Measurements from ENCODE around the gene MOB3C. TPM values are rescaled to one million over a fixed set of nuclear protein-coding genes. Genes with fewer than 3 reads are reported as not detected.

MOB3C gene
- total RNA-seq, 8 experiments from 2014 or later: 0.60 to 11.3 (median 4.8) TPM

GRCh38 chr1:46650491-46650890, 33.9 kb upstream of the MOB3C start:
- no peak for ATAC-seq (replicated peaks in 6 of 8)
- WGBS, 10 experiments: 76 to 100% (median 98%) methylated on average over 2 to 3 of the region's 3 CpGs
- in situ Hi-C loops (cut with MboI; ENCODE audit: low pct_unique_long_range_greater_than_20kb in 2 of 9, low sequenced_read_pairs in 9 of 9, unreplicated experiment in 9 of 9): no loop called here
- H3K4me1 ChIP-seq (replicated peaks in 1 of 2): no peaks in the 10 kb centered on the region
- H3K27ac ChIP-seq: no peak overlapping the region
- H3K4me3 ChIP-seq: no peak overlapping the region

GRCh38 chr1:46649764-46650163, 33.2 kb upstream of the MOB3C start:
- ATAC-seq (replicated peaks in 6 of 8): no peak
- in situ Hi-C loops (cut with MboI; ENCODE audit: low pct_unique_long_range_greater_than_20kb in 2 of 9, low sequenced_read_pairs in 9 of 9, unreplicated experiment in 9 of 9): no loop called here
- no peak overlapping the region for H3K27ac ChIP-seq
- H3K4me3 ChIP-seq: no peak overlapping the region
- H3K4me1 ChIP-seq (replicated peaks in 1 of 2): no peaks in the 10 kb centered on the region
- WGBS, 10 experiments: 80 to 100% (median 100%) methylated on average over 1 to 2 of the region's 2 CpGs; no CpG with 5 or more reads in 2 of the 10 experiments

- H3K4me1 ChIP-seq (replicated peaks in 1 of 2): no peaks in the 10 kb centered on the region
- H3K27ac ChIP-seq: no peak overlapping the region
- 93 to 100% (median 100%) methylated on average over 2 to 3 of the region's 3 CpGs; no CpG with 5 or more reads in 1 of the 10 experiments for WGBS, 10 experiments
- in situ Hi-C loops (cut with MboI; ENCODE audit: low pct_unique_long_range_greater_than_20kb in 2 of 9, low sequenced_read_pairs in 9 of 9, unreplicated experiment in 9 of 9): no loop called here
- ATAC-seq (replicated peaks in 6 of 8): no peak
- no peak overlapping the region for H3K4me3 ChIP-seq
Observed at GRCh38 chr1:46647611-46648010, 31.0 kb upstream of the MOB3C start.

- no peak overlapping the region for H3K27ac ChIP-seq
- 52 to 100% (median 100%) methylated on average over 1 to 2 of the region's 2 CpGs; no CpG with 5 or more reads in 2 of the 10 experiments for whole genome bisulfite sequencing, 10 experiments
- in situ Hi-C loops (cut with MboI; ENCODE audit: low pct_unique_long_range_greater_than_20kb in 2 of 9, low sequenced_read_pairs in 9 of 9, unreplicated experiment in 9 of 9): no loop called here
- no peak overlapping the region for H3K4me3 ChIP-seq
- no peaks in the 10 kb centered on the region for H3K4me1 ChIP-seq (replicated peaks in 1 of 2)
- no peak for ATAC-seq (replicated peaks in 6 of 8)
Observed at GRCh38 chr1:46646844-46647243, 30.2 kb upstream of the MOB3C start.

DNA sequence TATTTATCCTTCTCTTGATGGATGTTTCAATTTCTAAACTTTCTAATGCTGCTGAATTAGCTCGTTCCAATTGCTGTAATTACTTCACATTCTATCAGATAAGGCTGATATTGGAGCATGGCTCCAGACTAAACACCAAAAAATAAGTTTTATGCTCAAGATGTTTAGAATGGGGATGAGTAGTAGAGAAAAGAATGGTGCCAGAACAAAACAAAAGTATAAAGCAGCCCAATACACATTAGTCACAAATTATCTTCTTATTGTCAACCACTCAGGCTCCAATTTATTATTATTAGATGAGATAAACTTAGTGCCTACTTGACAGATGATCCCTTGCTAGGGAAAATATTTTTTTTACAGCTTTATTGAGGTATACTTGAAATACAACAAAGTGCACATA, 29.7 kb upstream of the MOB3C start:
- H3K4me1 ChIP-seq (replicated peaks in 1 of 2): no peaks in the 10 kb centered on the region
- ATAC-seq (replicated peaks in 6 of 8): no peak
- in situ Hi-C loops (cut with MboI; ENCODE audit: low pct_unique_long_range_greater_than_20kb in 2 of 9, low sequenced_read_pairs in 9 of 9, unreplicated experiment in 9 of 9): no loop called here
- WGBS, 10 experiments: 0 to 100% (median 90%) methylated on average over 1 of the region's 1 CpG; no CpG with 5 or more reads in 1 of the 10 experiments
- no peak overlapping the region for H3K27ac ChIP-seq
- H3K4me3 ChIP-seq: no peak overlapping the region

GRCh38 chr1:46645815-46646214, 29.2 kb upstream of the MOB3C start:
- no peak for ATAC-seq (replicated peaks in 6 of 8)
- in situ Hi-C loops (cut with MboI; ENCODE audit: low pct_unique_long_range_greater_than_20kb in 2 of 9, low sequenced_read_pairs in 9 of 9, unreplicated experiment in 9 of 9): no loop called here
- WGBS, 10 experiments: 73 to 100% (median 90%) methylated on average over 1 to 4 of the region's 4 CpGs
- H3K27ac ChIP-seq: no peak overlapping the region
- H3K4me3 ChIP-seq: no peak overlapping the region
- no peaks in the 10 kb centered on the region for H3K4me1 ChIP-seq (replicated peaks in 1 of 2)

DNA sequence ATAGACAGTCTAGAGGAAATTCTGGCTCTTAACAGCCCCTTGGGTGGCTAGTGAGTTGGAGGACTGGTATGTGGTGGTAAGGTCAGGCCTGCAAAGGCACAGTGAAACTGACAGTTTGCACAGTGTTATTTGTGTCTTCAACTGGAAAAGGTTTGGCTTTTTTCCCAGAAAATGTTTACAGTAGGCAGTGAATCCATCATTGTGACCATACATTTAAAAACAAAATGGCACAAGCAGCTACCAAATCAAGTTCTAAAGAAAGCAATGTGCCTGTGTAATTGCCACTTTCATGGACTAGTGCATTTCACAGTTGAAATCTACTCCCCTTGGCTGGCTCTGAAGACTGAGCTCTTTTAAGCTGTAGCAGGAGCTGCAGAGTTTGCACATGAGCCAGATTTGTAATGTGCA, 26.8 kb upstream of the MOB3C start:
- Histone ChIP-seq H3K4me1 (replicated peaks in 1 of 2) (no peaks in the 10 kb centered on the region), H3K4me3 (no peak overlapping the region), H3K27ac (no peak overlapping the region)
- peak in 3 of 8 experiments; percentile 76 to 98 (median 86) for ATAC-seq (replicated peaks in 6 of 8)
- in situ Hi-C loops (cut with MboI; ENCODE audit: low pct_unique_long_range_greater_than_20kb in 2 of 9, low sequenced_read_pairs in 9 of 9, unreplicated experiment in 9 of 9): no loop called here

DNA sequence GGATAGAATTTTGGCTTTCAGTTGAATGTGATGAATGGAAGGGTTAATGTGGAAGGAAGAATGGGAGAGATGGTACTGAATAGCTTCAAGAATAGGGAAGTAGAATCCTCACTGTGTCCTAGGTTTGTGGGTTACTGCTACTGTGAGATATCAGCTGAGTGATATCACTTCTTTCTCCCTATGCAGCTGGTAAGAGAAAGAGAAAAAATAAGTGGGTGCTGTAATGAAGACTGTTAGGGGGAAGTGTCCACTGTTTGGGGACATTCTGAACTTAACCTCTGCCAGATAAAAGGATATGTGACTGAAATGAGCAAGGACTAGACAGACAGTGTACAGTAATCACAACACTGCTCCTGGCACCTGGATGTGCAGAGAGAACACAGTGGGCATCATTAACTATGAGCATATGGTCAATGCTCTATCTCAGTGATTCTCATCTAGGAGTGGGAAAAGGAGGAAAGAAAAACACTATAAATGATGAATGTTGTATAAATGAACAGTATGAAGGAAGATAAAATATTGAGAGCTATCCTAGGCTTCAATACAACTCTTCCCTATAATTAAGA, 25.6 kb upstream of the MOB3C start:
- Histone ChIP-seq H3K4me1 (replicated peaks in 1 of 2) (no peaks in the 10 kb centered on the region), H3K4me3 (no peak overlapping the region), H3K27ac (no peak overlapping the region)
- no peak for ATAC-seq (replicated peaks in 6 of 8)
- in situ Hi-C loops (cut with MboI; ENCODE audit: low pct_unique_long_range_greater_than_20kb in 2 of 9, low sequenced_read_pairs in 9 of 9, unreplicated experiment in 9 of 9): no loop called here

GRCh38 chr1:46639547-46639946, 22.9 kb upstream of the MOB3C start:
- WGBS, 10 experiments: 75 to 100% (median 96%) methylated on average over 1 of the region's 1 CpG; no CpG with 5 or more reads in 4 of the 10 experiments
- Histone ChIP-seq H3K4me3 (no peak overlapping the region), H3K27ac (no peak overlapping the region), H3K4me1 (replicated peaks in 1 of 2) (no peaks in the 10 kb centered on the region)
- in situ Hi-C loops (cut with MboI; ENCODE audit: low pct_unique_long_range_greater_than_20kb in 2 of 9, low sequenced_read_pairs in 9 of 9, unreplicated experiment in 9 of 9): no loop called here
- ATAC-seq (replicated peaks in 6 of 8): no peak

DNA sequence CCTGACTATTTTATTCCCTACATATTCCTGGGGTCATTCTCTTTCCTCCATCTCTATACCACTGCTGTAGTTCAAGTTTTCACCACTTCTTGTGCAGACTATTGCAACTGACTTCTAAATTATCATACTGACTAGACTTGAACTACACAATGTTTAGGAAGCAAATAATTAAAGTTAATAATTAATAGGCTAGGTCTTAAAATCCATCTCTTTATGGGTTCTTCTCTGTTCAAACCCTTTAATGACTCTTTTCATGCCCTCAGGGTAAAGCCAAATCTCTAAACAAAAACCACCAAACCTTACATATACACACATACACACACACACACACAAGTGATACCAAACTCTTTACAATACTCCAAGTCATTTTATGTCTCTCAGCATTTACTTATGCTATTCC, 22.3 kb upstream of the MOB3C start:
- Histone ChIP-seq H3K27ac (no peak overlapping the region), H3K4me1 (replicated peaks in 1 of 2) (no peaks in the 10 kb centered on the region), H3K4me3 (no peak overlapping the region)
- no peak for ATAC-seq (replicated peaks in 6 of 8)
- in situ Hi-C loops (cut with MboI; ENCODE audit: low pct_unique_long_range_greater_than_20kb in 2 of 9, low sequenced_read_pairs in 9 of 9, unreplicated experiment in 9 of 9): no loop called here

DNA sequence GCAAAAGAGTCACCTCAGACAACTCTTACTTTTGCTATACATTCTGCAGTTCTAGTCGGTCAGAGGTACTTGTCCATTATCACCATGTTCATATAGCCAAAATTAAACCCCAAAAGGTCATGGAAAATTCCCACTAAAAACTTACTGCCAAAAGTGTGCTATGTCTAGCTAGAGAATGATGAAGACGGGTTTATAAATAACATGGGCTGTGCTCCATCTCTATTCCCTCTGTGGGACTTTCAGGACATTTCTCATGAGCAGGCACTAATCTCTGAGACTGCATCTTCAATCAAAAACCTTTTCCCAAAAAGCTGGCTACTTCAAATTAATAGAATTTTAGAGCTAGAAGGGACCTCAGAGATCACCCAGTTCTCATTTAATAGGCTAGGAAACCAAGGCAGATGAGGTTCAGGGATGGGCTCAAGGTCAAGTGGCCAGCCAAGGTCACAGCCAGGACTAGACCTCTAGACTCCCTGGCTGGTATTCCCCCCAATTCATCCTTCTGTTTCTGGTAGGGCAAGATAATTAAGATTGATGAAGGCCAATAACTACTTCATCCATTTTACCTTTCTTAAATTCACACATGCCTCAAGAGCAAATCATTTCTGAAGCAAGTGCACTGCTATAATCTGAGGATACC, 21.0 kb upstream of the MOB3C start:
- WGBS, 10 experiments: 42 to 100% (median 50%) methylated on average over 1 to 2 of the region's 2 CpGs; no CpG with 5 or more reads in 3 of the 10 experiments
- H3K4me1 ChIP-seq (replicated peaks in 1 of 2): no peaks in the 10 kb centered on the region
- H3K27ac ChIP-seq: no peak overlapping the region
- no peak for ATAC-seq (replicated peaks in 6 of 8)
- H3K4me3 ChIP-seq: no peak overlapping the region
- in situ Hi-C loops (cut with MboI; ENCODE audit: low pct_unique_long_range_greater_than_20kb in 2 of 9, low sequenced_read_pairs in 9 of 9, unreplicated experiment in 9 of 9): no loop called here

- in situ Hi-C loops (cut with MboI; ENCODE audit: low pct_unique_long_range_greater_than_20kb in 2 of 9, low sequenced_read_pairs in 9 of 9, unreplicated experiment in 9 of 9): no loop called here
- no peaks in the 10 kb centered on the region for H3K4me1 ChIP-seq (replicated peaks in 1 of 2)
- H3K27ac ChIP-seq: no peak overlapping the region
- no peak for ATAC-seq (replicated peaks in 6 of 8)
- no peak overlapping the region for H3K4me3 ChIP-seq
- 80 to 100% (median 95%) methylated on average over 1 to 2 of the region's 2 CpGs for WGBS, 10 experiments
Observed at GRCh38 chr1:46635205-46635604, 18.6 kb upstream of the MOB3C start.

DNA sequence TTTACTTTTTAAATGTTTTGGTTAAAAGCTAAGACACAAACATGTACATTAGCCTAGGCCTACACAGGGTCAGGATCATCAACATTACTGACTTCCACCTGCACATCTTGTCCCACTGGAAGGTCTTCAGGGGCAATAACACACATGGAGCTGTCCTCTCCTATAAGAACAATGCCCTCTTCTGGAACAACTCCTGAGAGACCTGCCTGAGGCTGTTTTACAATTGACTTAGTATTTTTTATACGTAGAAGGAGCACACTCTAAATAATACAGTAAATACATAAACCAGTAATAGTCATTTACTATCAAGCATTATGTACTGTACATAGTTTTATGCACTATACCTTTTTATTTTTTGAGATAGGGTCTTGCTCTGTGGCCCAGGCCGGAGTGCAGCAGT, 14.1 kb upstream of the MOB3C start:
- 33 to 100% (median 83%) methylated on average over 1 to 2 of the region's 2 CpGs; no CpG with 5 or more reads in 1 of the 10 experiments for WGBS, 10 experiments
- no peak overlapping the region for H3K27ac ChIP-seq
- no peaks in the 10 kb centered on the region for H3K4me1 ChIP-seq (replicated peaks in 1 of 2)
- no peak overlapping the region for H3K4me3 ChIP-seq
- ATAC-seq (replicated peaks in 6 of 8): no peak
- in situ Hi-C loops (cut with MboI; ENCODE audit: low pct_unique_long_range_greater_than_20kb in 2 of 9, low sequenced_read_pairs in 9 of 9, unreplicated experiment in 9 of 9): no loop called here

Measured in motor neuron (in vitro differentiated cells).